Vagina (tissue), 2 donors: ENCODE results near the gene ARHGEF28. TPM values are rescaled to one million over a fixed set of nuclear protein-coding genes. Genes with fewer than 3 reads are reported as not detected.

Experiments used
- DNase-seq, 2 donors: peaks; one replicate each; pipeline ENCODE4 v3.0.0-alpha.2; 2017; ENCODE audit errors: extremely low spot score in 2 of 2
- H3K27ac ChIP-seq: fragments of 200-600 bp; sonication (generic); one replicate; pipeline ENCODE4 v1.5.1; 2019
- H3K27me3 ChIP-seq: fragments of 200-600 bp; sonication (generic); one replicate; pipeline ENCODE4 v1.5.1; 2019
- H3K36me3 ChIP-seq, 2 donors: fragments of 200-600 bp; sonication (generic); one replicate each; pipeline ENCODE4 v1.5.1; 2017 to 2019
- H3K4me1 ChIP-seq: fragments of 200-600 bp; sonication (generic); one replicate; pipeline ENCODE4 v1.5.1; 2019
- H3K4me3 ChIP-seq, 2 donors: fragments of 200-600 bp; sonication (generic); 1 replicate in 1 of 2; 2 replicates in 1 of 2; pipeline ENCODE4 v1.5.1; 2016 to 2019
- H3K9me3 ChIP-seq: fragments of 200-600 bp; sonication (generic); one replicate; pipeline ENCODE4 v1.5.1; 2019
- POLR2A ChIP-seq, 2 donors: fragments of 450-650 bp; IDR thresholded peaks; one replicate each; pipeline ENCODE4 v1.6.1; 2017; ENCODE audit warnings: antibody characterized with exemption in 2 of 2, mild to moderate bottlenecking in 2 of 2, moderate library complexity in 2 of 2
- POLR2AphosphoS5 ChIP-seq, 2 donors: sonication (generic); formaldehyde crosslinking; IDR thresholded peaks; one replicate each; pipeline ENCODE4 v1.9.0; 2017; ENCODE audit warnings: antibody characterized with exemption in 2 of 2, mild to moderate bottlenecking in 2 of 2, low read depth in 1 of 2; ENCODE audit not compliant: insufficient read depth in 1 of 2
- intact Hi-C: fragments of 100-400 bp; cut with DNase I; formaldehyde crosslinking; loops from one replicate; pipeline ENCODE4 v1.15.1; 2023
- total RNA-seq: library from RNA; depleted of rRNA; stranded (reverse); fragments of >200 nt; gene quantifications from one replicate; pipeline ENCODE4 v1.2.3, GENCODE V29; 2016
- TF ChIP-seq, protein P1 (sequence below), 3 experiments: fragments of 450-650 bp in 2 of 3; fragments of 200-600 bp in 1 of 3; sonication (generic) in 1 of 3; IDR thresholded peaks; one replicate each; pipeline ENCODE4 v1.5.1; 2017 to 2019; ENCODE audit warnings: antibody characterized with exemption in 3 of 3, mild to moderate bottlenecking in 2 of 3, moderate library complexity in 2 of 3

ARHGEF28 gene
- total RNA-seq, 1 donor from 2014 or later: 41.0 TPM

GRCh38 chr5:73942783-73943182 lies 316.8 kb downstream of the ARHGEF28 start:
- DNase-seq: no peak
- H3K4me3 ChIP-seq: no peak overlapping the region
- peaks cover 6% of the 10 kb centered on the region for H3K4me1 ChIP-seq
- H3K9me3 ChIP-seq: no peaks in the 10 kb centered on the region
- TF ChIP-seq POLR2A (IDR thresholded peaks at IDR 0.05) (no peak), POLR2AphosphoS5 (IDR thresholded peaks at IDR 0.05; ENCODE audit: insufficient read depth in 1 of 2, low read depth in 1 of 2) (no peak)
- TF ChIP-seq, protein P1, sequence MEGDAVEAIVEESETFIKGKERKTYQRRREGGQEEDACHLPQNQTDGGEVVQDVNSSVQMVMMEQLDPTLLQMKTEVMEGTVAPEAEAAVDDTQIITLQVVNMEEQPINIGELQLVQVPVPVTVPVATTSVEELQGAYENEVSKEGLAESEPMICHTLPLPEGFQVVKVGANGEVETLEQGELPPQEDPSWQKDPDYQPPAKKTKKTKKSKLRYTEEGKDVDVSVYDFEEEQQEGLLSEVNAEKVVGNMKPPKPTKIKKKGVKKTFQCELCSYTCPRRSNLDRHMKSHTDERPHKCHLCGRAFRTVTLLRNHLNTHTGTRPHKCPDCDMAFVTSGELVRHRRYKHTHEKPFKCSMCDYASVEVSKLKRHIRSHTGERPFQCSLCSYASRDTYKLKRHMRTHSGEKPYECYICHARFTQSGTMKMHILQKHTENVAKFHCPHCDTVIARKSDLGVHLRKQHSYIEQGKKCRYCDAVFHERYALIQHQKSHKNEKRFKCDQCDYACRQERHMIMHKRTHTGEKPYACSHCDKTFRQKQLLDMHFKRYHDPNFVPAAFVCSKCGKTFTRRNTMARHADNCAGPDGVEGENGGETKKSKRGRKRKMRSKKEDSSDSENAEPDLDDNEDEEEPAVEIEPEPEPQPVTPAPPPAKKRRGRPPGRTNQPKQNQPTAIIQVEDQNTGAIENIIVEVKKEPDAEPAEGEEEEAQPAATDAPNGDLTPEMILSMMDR (IDR thresholded peaks at IDR 0.05): no peak
- intact Hi-C loops: no loop called here
- no peak overlapping the region for H3K27ac ChIP-seq
- no peaks in the 10 kb centered on the region for H3K27me3 ChIP-seq
- peaks cover 0 to 15% of the 10 kb centered on the region in 2 donors for H3K36me3 ChIP-seq

- TF ChIP-seq, protein P1 (IDR thresholded peaks at IDR 0.05): no peak
- TF ChIP-seq POLR2AphosphoS5 (IDR thresholded peaks at IDR 0.05; ENCODE audit: insufficient read depth in 1 of 2, low read depth in 1 of 2) (no peak), POLR2A (IDR thresholded peaks at IDR 0.05) (no peak)
- H3K4me3 ChIP-seq: no peak overlapping the region
- H3K36me3 ChIP-seq: peaks cover 0 to 15% of the 10 kb centered on the region in 2 donors
- H3K27me3 ChIP-seq: no peaks in the 10 kb centered on the region
- H3K27ac ChIP-seq: no peak overlapping the region
- intact Hi-C loops: no loop called here
- H3K9me3 ChIP-seq: no peaks in the 10 kb centered on the region
- no peak for DNase-seq
- H3K4me1 ChIP-seq: peaks cover 3% of the 10 kb centered on the region
These were observed 317.4 kb downstream of the ARHGEF28 start for GRCh38 chr5:73943397-73943796.

GRCh38 chr5:73944581-73944980 lies 318.6 kb downstream of the ARHGEF28 start:
- Histone ChIP-seq H3K27ac (no peak overlapping the region), H3K27me3 (no peaks in the 10 kb centered on the region), H3K4me1 (no peaks in the 10 kb centered on the region), H3K9me3 (no peaks in the 10 kb centered on the region), H3K36me3 (peaks cover 0 to 15% of the 10 kb centered on the region in 2 donors), H3K4me3 (no peak overlapping the region)
- DNase-seq: no peak
- TF ChIP-seq POLR2A (IDR thresholded peaks at IDR 0.05): no peak
- TF ChIP-seq, protein P1 (IDR thresholded peaks at IDR 0.05): no peak
- TF ChIP-seq POLR2AphosphoS5 (IDR thresholded peaks at IDR 0.05; ENCODE audit: insufficient read depth in 1 of 2, low read depth in 1 of 2): no peak
- intact Hi-C loops: no loop called here

GRCh38 chr5:73945505-73945904 lies 319.5 kb downstream of the ARHGEF28 start:
- no peak overlapping the region for H3K27ac ChIP-seq
- no peak overlapping the region for H3K4me3 ChIP-seq
- no peaks in the 10 kb centered on the region for H3K27me3 ChIP-seq
- no peaks in the 10 kb centered on the region for H3K9me3 ChIP-seq
- intact Hi-C loops: no loop called here
- peaks cover 0 to 15% of the 10 kb centered on the region in 2 donors for H3K36me3 ChIP-seq
- no peaks in the 10 kb centered on the region for H3K4me1 ChIP-seq
- DNase-seq: no peak
- TF ChIP-seq POLR2AphosphoS5 (IDR thresholded peaks at IDR 0.05; ENCODE audit: insufficient read depth in 1 of 2, low read depth in 1 of 2) (no peak), POLR2A (IDR thresholded peaks at IDR 0.05) (no peak)
- TF ChIP-seq, protein P1 (IDR thresholded peaks at IDR 0.05): no peak

DNA sequence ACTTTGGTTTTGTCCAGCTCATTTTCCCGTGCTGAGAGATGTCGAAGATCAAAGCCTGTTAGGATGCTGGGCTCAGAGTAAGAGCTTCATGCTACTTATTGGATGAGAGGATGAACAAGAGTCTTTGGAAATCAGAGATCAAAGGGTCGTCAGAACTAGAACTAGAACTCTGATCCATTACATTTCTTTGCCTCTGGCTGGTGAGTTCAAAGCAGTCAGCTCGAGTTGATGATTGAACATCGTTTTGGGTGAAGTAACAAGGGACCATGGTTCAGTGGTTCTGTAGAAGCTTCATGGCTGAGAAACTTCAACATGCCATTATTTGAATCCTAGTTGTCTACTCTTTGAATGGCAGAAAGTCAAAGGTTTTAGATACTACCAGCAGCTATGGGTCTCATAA lies 320.3 kb downstream of the ARHGEF28 start:
- H3K36me3 ChIP-seq: peaks cover 0 to 15% of the 10 kb centered on the region in 2 donors
- DNase-seq: no peak
- TF ChIP-seq, protein P1 (IDR thresholded peaks at IDR 0.05): no peak
- TF ChIP-seq POLR2A (IDR thresholded peaks at IDR 0.05) (no peak), POLR2AphosphoS5 (IDR thresholded peaks at IDR 0.05; ENCODE audit: insufficient read depth in 1 of 2, low read depth in 1 of 2) (no peak)
- H3K27me3 ChIP-seq: no peaks in the 10 kb centered on the region
- H3K27ac ChIP-seq: no peak overlapping the region
- H3K9me3 ChIP-seq: no peaks in the 10 kb centered on the region
- no peak overlapping the region for H3K4me3 ChIP-seq
- H3K4me1 ChIP-seq: no peaks in the 10 kb centered on the region
- intact Hi-C loops: no loop called here
